A673 (cell line): ENCODE measurements around the gene C4B.
"Not testable (repeated sequence)": the region's sequence is repeated elsewhere in the genome, so short reads cannot be mapped to it uniquely, and the experiment has no call there.

ENCODE experiments used
- EZH2 ChIP-seq: fragments of 200-600 bp; sonication (generic); IDR thresholded peaks from 2 replicates; pipeline ENCODE4 v1.6.1; 2017; ENCODE audit warnings: borderline replicate concordance, low read depth, mild to moderate bottlenecking, mixed read lengths, antibody characterized with exemption, low read length; ENCODE audit not compliant: poor library complexity, severe bottlenecking
- TF ChIP-seq, protein P1 (sequence below): fragments of 300-800, 200-600 bp; sonication (generic); conservative IDR thresholded peaks from 2 replicates; pipeline ENCODE4 v1.5.1; 2017; ENCODE audit warnings: low read depth, mild to moderate bottlenecking, antibody characterized with exemption, low read length, moderate library complexity, mixed read lengths

- TF ChIP-seq, protein P1, sequence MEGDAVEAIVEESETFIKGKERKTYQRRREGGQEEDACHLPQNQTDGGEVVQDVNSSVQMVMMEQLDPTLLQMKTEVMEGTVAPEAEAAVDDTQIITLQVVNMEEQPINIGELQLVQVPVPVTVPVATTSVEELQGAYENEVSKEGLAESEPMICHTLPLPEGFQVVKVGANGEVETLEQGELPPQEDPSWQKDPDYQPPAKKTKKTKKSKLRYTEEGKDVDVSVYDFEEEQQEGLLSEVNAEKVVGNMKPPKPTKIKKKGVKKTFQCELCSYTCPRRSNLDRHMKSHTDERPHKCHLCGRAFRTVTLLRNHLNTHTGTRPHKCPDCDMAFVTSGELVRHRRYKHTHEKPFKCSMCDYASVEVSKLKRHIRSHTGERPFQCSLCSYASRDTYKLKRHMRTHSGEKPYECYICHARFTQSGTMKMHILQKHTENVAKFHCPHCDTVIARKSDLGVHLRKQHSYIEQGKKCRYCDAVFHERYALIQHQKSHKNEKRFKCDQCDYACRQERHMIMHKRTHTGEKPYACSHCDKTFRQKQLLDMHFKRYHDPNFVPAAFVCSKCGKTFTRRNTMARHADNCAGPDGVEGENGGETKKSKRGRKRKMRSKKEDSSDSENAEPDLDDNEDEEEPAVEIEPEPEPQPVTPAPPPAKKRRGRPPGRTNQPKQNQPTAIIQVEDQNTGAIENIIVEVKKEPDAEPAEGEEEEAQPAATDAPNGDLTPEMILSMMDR: not testable (repeated sequence)
- TF ChIP-seq EZH2: not testable (repeated sequence)
Observed at GRCh38 chr6:31989363-31989762, 25.2 kb upstream of the C4B start.
